Hepatocyte (in vitro differentiated cells): Measurements from ENCODE around the gene CHTOP.

ENCODE experiments used
- CTCF ChIP-seq: fragments of 200-600 bp; sonication (generic); IDR thresholded peaks from 2 replicates; pipeline ENCODE4 v1.5.1; 2016; ENCODE audit warnings: antibody characterized with exemption, mild to moderate bottlenecking; ENCODE audit not compliant: poor library complexity
- EZH2 ChIP-seq: fragments of 200-600 bp; sonication (generic); IDR thresholded peaks from 2 replicates; pipeline ENCODE4 v1.6.1; 2016; ENCODE audit warnings: antibody characterized with exemption, mild to moderate bottlenecking, borderline replicate concordance

DNA sequence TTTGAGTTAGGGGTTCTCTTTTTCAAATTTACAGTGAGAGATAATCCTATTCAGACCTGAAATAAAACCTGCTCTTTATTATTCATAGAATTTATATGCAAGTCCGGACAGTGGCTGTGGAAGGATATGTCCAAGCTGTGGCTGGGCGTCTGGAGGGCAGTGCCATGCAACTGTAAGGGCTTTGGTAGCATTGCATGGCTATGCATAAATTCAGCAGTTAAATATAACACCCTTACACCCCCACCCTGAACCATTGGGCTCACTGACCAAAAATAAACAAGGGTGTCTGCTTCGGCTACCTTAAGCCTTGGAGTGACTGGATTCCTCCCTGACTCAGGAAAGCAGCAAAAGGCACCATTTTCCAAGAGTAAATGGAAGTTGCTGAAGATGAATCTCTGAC is 5.4 kb downstream of the CHTOP start:
- TF ChIP-seq CTCF (no peak), EZH2 (no peak)
